Hematopoietic multipotent progenitor cell treated with erythropoietin and hydrocortisone succinate and interleukin-3 and kit ligand, for 6 days (in vitro differentiated cells): ENCODE measurements around the gene ZP1.
"Not testable (repeated sequence)": the region's sequence is repeated elsewhere in the genome, so short reads cannot be mapped to it uniquely, and the experiment has no call there.

Experiments
- DNase-seq: peaks from one replicate; pipeline ENCODE4 v3.0.0-alpha.2; 2015

Gene ZP1, protein sequence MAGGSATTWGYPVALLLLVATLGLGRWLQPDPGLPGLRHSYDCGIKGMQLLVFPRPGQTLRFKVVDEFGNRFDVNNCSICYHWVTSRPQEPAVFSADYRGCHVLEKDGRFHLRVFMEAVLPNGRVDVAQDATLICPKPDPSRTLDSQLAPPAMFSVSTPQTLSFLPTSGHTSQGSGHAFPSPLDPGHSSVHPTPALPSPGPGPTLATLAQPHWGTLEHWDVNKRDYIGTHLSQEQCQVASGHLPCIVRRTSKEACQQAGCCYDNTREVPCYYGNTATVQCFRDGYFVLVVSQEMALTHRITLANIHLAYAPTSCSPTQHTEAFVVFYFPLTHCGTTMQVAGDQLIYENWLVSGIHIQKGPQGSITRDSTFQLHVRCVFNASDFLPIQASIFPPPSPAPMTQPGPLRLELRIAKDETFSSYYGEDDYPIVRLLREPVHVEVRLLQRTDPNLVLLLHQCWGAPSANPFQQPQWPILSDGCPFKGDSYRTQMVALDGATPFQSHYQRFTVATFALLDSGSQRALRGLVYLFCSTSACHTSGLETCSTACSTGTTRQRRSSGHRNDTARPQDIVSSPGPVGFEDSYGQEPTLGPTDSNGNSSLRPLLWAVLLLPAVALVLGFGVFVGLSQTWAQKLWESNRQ

DNA sequence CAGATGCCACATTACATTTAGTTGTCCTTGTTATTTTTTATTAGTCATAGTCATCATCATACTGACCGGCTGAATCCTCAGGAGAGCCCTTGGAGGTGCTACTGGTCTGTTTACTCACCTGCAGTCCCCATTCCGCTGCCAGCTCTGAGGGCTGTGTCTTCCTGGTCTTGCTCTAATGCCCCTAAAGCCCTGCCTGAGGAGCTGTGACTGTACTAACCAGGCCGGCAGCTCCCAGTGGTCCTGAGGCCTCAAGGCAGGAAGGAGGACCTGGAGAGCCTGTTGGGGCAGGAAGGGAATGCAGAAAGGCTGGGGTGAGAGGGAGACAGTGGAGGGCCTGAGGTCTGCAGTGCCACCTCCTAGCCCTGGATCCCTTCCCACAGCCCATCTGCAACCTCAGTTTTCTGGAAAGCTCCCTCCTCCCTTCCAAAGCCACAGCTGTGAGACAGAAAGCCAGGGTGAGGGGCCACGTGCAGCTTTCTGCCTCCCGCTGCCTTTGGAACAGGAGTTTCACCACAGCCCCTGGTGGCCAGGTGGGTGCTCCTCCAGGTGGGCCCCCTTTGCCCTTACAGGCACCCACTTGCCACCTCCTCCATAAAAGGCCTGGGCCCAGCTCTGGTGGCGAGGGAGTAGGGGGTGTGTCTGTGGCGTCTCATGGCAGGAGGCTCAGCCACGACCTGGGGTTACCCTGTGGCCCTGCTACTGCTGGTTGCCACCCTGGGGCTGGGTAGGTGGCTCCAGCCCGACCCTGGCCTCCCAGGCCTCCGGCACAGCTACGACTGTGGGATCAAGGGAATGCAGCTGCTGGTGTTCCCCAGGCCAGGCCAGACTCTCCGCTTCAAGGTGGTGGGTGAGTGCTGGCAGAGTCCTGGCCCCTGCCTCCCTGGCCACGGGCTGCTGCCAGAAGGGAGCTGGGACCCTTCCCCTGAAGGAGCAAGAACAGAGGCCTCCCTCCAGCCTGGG lies at the start of gene ZP1:
Gene ZP1 (plus strand): TSS at position 632 of the 960 bp plus-strand sequence. CDS start 20 bp downstream, at position 652.
- no peak for DNase-seq

DNA sequence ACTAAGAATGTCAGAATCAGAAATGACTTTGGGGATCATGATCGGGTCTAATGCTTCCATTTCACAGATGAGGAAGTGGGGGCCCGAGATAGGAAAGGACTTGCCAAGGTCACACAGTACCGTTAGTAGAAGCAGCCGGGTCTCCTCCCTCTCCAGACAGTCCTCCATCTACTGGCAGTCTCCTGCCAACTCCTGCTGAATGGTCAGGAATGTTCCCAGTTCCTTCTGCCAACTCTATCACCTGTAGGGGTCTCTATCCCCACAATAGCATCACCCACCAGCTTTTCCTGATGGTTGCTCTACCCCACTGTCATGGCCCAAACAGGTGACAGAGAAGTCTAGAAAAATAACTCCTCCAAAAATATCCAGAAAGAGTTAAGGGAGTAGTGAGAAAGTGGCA lies 49.3 kb upstream of the ZP1 start:
- DNase-seq: no peak

DNA sequence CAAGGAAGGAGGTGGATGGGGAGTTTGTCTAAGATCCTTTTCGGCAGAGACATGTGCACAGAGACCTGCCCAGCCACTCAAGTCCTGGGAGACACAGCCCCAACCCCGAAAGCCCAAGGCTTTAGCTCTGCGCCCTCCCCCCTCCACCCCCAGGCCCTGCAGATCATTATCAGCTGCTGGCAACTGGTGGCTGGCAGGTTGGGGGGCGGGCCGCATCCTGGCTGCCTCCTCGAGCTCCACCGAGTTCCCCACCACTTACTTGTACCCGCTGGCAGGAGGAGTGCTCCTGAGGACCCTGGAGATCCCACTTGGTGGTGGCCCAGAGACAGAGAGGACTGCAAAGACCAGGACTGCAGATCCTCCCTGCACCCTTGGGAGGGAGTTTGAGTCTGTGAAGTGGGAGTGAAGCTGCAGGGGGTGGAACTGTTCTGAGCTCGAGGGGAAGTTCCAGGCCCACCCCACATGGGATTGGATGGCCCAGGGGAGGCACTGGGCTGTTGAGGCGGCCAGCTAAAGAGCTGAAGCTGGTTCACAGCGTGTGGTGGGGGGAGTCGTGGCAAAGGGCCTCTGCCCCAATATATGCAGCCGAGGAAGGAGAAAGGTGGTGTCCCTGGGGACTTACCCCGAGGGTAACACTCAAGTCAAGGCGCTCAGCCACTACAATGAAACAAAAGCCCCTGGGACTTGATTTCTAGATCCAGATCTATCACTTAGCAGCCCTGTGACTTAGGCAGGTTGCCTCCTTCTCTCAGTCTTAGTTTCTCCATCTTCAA lies 45.3 kb upstream of the ZP1 start:
- DNase-seq: peak; percentile 28

DNA sequence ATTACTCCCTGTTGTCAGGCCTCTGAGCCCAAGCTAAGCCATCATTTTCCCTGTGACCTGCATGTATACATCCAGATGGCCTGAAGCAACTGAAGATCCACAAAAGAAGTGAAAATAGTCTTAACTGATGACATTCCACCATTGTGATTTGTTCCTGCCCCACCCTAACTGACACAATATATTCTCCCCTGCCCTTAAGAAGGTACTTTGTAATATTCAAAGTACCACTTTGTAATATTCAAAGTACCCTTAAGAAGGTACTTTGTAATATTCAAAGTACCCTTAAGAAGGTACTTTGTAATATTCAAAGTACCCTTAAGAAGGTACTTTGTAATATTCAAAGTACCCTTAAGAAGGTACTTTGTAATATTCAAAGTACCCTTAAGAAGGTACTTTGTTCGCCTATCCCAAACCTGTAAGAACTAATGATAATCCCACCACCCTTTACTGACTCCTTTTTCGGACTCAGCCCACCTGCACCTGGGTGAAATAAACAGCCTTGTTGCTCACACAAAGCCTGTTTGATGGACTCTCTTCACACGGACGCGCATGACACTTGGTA lies 43.5 kb upstream of the ZP1 start:
- DNase-seq: not testable (repeated sequence)

DNA sequence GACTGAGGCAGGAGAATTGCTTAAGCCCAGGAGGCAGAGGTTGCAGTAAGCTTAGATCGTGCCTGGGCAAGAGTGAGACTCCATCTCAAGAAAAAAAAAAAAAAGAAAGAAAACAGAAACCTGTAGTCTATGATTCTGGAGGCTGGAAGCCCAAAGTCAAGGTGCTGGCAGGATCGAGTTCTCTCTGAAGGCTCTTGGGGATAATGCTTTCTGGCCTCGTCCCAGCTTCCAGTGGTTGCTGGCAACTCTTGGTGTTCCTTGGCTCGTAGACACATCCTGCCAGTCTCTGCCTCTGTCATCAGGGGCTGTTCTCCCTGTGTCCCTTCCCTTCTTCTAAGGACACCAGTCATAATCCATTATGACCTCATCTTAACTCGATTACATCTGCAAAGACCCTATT lies 42.2 kb upstream of the ZP1 start:
- no peak for DNase-seq

DNA sequence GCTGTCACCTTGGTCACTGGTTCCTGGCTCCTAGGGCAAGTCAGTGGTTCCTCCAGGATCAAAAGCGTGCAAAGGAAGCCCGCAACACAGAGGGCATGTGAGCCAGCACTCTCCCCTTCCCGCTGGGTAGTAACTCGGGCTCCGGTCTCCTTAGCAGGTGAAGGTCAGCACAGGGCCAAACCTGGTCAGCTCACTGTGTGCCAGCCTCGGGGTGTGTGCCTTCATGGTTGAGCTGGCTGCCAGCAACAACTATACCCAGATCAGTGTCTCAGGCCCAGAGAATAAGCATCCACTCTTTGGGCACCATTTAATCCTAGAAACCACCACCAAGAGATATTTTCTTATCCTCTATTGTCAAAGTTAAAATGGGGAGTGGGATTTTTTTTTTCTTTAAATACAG lies 41.6 kb upstream of the ZP1 start:
- no peak for DNase-seq

DNA sequence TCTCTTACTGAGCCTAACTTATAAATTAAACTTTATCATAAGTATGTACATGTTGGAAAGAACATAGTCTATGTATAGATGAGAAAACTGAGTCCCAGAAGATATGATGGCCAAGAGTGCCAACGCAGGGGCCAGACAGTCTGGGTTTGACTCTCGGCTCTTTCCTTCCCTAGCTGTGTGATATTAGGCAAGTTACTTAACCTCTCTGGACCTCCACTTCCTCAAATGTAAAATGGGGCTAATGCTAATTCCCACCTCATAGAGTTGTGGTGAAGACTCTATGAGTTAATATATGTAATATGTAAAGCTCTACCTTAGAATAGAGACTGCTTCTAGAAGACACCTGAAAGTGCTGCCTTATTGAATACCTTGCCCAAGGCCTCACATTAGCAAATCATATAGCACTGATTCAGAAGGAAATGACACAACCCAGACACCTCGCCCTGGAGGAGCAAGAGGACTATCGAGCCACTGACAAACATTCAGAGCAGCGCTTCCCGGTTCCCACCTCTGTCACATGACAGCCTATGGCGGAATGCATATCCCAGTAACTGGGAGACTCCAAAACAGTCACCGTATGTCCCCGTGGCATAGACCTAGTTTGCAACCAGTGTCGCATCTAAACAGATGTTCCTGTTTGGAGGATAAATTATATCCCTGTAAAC lies 36.7 kb upstream of the ZP1 start:
- no peak for DNase-seq

DNA sequence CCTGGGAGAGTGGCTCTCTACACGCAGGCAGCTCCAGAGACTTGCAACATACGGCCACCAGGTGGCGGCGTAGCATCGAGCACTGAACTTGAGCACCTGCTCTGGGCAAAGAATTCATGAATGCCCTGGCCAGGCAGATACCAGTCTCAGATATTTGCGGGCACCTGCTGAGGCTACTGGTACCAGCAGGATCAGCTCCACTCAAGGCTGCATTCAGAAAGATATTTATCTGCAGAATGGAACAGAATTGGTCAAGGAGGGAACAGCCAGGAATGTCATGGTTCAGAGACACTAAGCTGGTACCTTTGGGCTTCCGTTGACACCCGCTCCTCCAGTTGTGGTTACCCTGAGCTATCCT lies 36.2 kb upstream of the ZP1 start:
- DNase-seq: peak; percentile 91

DNA sequence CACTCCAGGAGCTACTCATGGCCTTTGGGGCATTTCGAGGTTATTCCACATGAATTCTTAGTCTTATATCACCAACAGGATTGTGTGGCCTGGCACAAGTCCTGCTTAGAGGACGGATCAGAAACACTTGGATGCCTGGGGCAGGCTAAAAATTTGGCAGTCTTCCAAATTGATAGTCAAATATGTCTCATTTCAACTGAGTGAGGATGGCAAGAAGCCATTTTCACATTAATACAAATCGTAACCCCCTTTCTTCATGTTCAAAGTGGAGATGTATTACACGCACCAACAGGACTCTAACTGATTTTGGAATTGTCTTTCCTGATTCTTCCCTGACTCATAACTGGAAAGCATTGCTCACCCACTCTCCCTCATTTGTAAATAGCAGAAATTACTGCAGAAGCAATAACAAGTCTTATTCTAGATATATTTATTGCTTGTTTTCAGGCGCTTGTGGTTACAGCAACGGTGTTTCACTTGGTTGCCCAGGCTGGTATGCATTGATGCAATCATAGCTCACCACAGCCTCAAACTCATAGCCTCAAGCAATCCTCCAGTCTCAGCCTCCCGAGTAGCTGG lies 35.8 kb upstream of the ZP1 start:
- peak; percentile 57 for DNase-seq

DNA sequence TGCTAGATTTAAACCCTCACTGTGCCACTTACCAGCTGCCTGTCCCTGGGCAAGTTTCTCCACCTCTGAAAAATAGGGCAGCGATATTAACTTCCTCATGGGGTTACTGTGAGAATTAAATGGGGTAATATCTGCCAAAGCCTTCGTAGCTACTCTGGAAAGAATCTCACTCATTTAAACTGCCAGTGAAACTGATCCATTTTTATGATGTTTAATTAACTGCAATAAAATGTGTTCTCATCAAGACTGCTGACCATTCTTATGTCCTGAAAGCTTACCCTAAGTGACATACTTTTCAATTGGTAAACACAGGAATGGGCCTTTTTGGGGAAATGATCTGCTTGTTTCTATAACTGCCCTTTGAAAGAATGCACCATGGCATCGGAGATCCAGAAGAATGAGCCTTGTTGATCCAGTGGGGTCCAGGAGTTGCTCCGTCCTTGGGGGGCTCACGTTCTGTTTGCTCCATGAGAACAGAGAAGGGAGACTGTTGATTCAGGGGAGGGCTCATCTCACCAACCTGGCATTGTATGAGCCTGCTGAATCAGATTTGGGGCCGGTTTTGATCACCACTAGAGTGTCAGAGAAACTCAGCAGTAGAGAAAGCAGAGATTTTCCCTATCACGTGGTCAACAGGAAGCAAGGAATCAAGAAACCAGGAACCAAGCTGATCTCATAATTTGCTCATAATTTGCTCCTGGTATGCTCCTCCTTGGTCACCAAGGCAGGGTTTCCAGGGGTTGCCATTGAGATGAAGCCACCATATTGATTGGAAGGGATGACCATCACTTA lies 32.4 kb upstream of the ZP1 start:
- no peak for DNase-seq

DNA sequence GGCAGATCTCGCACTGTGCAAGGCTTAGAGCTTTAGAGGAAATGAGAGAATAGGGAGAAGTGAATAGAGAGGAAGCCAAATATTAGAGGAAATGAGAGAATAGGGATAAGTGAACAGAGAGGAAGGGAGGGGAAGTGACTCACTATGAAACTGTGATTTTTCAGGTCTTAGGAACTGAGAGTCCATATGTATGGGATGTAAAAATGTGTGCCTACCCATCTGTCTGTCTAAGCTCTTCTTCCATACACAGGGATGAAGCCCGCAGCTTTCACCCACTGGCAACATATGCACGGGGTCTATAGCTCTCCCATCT lies 31.9 kb upstream of the ZP1 start:
- no peak for DNase-seq

DNA sequence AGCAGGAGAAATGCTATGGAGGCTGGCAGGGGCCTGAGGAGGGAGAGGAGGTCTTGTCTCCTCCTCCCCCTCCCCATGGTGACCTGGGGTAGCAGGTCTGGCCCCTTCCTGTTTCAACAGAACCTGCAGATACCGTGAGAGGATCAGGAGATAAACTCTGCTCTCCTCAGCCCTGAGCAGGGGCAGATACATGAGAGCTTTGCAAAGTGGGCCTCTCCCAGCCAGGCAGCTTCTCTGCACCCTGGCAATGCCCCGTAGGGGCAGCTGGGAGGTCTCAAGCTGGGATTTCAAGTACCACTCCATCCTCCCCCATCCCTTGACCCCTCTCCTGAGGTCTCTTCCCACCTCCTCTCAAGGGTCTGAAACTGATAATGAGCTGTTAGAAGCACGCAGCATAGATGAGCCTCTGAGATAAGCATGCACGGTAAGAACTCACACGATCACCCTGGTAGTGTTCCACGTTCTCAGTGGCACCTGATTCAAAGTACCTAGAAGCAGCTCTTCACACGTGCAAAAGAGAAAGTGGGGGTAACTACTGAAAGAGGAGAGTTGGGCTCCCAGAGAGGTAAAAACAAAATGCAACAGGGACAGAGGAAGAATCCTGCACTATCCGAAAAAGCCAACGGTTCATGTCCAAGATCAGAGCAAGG lies 30.4 kb upstream of the ZP1 start:
- DNase-seq: no peak

DNA sequence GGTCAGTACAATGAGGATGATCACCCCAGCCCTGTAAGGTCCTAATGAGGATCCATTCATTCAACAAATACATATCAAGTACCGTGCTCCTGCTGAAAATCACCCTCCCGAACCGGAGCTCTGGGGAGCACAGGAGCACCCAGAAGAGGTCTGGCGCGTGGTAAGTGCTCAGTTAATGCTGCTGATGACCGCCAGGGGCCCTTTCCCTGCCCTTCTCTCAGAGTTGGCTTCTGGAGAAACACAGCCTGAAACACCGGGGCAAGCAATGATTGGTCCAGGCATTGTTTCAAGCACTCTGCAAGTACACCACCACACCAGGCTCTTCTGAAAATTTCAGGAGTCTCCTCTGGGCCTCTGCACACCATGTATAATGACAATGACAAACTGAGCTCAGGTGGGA lies 29.2 kb upstream of the ZP1 start:
- no peak for DNase-seq

DNA sequence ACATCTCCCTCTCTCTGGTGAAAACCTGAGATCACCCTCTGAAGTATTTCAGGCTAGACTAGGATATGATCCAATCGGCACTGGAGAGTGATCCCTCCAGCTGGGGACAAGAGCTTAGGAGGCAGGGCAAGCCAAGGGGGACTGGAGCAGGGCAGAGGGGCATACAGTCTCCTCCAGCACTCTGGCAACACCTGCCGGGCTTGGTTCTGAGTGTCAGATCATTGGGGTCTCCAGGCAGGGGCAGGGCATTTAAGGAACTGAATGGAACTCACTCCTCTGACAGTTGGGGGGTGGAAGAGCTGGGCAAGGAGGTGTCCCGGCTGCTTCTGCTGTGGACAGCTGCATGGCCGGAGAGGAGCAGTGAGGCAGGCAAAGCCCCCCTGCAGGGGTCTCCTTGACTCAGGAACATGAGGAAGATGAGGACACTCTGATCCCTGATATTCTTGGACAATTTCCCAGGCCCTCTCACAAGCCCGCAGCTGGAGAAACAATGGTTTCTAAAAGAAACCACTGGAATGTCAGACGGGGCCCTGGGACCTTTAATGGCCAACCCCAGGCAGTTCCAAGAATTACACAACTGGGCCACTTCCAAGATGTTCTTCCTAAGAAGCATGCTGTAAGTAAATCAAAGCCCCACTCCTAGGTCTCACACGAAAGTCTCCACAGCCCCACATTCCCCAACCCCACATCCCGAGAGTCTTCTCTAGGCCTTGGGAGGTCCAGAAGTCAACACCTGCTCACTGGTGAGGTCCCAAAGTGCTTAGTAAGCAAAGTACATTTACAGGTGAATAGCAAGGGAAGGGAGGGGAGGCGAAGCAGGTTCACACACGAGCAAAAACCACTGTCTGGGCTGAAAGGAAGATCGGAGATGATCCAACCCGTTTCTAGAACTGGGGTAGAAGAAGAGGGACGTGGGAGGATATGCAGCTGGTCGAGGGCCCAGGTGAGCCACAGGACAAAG lies 26.6 kb upstream of the ZP1 start:
- no peak for DNase-seq

DNA sequence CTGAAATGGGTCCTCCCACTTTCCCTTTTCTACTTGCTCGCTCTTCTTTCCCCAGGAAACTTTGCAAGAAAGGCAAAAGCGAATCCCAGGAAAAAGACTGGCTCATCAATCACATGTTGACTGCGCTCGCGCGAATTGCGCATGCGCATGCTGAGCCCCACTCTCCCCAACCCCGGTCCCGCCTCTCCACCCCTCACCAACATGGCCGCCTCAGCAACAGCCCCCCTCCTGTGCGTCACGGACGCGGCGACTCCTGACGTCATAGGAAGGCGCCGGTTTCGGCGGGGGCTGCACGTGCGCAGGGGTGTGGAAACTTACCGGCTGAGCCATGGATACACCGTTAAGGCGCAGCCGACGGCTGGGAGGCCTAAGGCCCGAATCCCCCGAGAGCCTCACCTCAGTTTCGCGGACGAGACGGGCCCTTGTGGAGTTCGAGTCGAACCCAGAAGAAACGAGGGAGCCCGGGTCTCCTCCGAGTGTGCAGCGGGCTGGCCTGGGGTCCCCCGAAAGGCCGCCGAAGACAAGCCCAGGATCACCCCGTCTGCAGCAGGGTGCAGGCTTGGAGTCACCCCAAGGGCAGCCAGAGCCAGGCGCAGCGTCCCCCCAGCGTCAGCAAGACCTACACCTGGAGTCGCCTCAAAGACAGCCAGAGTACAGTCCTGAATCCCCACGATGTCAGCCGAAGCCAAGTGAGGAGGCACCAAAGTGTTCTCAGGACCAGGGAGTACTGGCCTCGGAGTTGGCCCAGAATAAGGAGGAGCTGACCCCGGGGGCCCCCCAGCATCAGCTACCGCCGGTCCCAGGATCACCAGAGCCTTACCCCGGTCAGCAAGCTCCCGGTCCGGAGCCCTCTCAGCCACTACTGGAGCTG lies 25.3 kb upstream of the ZP1 start, which contains the start of gene CCDC86:
Gene CCDC86 (plus strand): TSS at position 317 of the 871 bp plus-strand sequence. CDS start 12 bp downstream, at position 329.
- DNase-seq: peak; percentile 96

DNA sequence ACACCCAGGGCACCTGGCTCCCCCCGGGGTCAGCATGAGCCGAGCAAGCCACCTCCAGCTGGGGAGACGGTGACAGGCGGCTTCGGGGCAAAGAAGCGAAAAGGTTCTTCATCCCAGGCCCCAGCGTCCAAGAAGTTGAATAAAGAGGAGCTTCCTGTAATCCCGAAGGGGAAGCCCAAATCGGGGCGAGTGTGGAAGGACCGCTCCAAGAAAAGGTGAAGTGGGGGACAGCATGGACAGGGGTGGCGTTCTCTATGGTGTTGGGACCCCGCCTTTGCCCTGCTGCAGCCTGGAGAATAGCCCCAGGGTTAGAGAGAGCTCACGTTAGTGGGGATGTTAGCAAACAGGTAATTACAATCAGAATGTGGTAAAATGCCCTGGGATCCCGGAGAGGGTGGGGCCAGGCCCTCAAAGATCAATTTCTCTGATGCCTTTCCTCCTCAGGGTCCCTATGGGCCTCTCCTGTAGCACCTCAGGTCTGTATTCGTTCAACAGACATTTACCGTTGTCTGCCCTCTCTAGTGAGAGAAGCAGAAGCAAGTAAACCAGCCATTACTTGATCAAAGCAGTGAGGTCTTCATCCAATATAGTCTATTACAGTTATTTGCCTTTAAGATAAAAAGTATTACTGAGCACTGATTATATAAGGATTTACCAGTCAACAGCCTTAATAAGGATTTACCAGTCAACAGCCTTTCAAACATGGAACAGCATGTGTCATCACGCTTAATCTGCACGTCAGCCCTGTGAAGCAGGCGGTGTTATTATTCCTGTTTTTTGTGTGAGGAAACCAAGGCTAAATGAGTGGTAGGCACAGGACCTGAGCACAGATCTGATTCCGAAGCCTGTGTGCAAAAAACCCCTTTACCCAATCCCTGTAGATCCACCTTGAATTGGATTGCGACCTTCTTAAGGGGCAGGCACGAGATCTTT lies 24.4 kb upstream of the ZP1 start:
- DNase-seq: no peak
